Caco-2 (cell line): ENCODE measurements around the gene TAS1R2. TPM values are rescaled to one million over a fixed set of nuclear protein-coding genes. Genes with fewer than 3 reads are reported as not detected.
A peak's percentile ranks its signal among the peaks of the same experiment; 100 is the strongest.

Source experiments
- BruUV-seq: library from RNA; stranded (reverse); fragments of 400-500 nt; replicated peaks from 2 replicates; lab custom pipeline; 2021; lab: Mats Ljungman, UMichigan
- CTCF ChIA-PET: fragments of 300-600 bp; sonication (Branson Sonifier 250); formaldehyde crosslinking; loops from one replicate; lab custom pipeline; 2022; ENCODE audit warnings: antibody characterized with exemption; lab: Charles Lee
- POLR2A ChIA-PET: fragments of 300-600 bp; sonication (Branson Sonifier 250); formaldehyde crosslinking; loops from one replicate; lab custom pipeline; 2022; ENCODE audit warnings: antibody characterized with exemption; lab: Charles Lee
- DNase-seq, 2 experiments: peaks; one replicate each; pipeline versions ENCODE4 v3.0.0 to v3.0.0-alpha.2; 2020 to 2022
- H3K27me3 ChIP-seq: replicated peaks from 2 replicates; pipeline ENCODE4 v1.6.0; 2011; ENCODE audit warnings: low read length; ENCODE audit not compliant: control insufficient read depth, insufficient read depth
- H3K36me3 ChIP-seq: 2 replicates; pipeline ENCODE4 v1.5.1; 2011; ENCODE audit warnings: low read length; ENCODE audit not compliant: control insufficient read depth, insufficient read depth
- H3K4me1 ChIP-seq: fragments of 250-450 bp; sonication (Bioruptor Pico); 2 replicates; pipeline ENCODE4 v1.5.1; 2020; ENCODE audit warnings: mild to moderate bottlenecking
- H3K4me3 ChIP-seq: 2 replicates; pipeline ENCODE4 v1.5.1; 2011; ENCODE audit warnings: low read depth, mild to moderate bottlenecking, control low read depth, low read length
- H3K9me3 ChIP-seq: fragments of 250-450 bp; sonication (Bioruptor Pico); 2 replicates; pipeline ENCODE4 v1.5.1; 2020; ENCODE audit warnings: mild to moderate bottlenecking, moderate library complexity
- H3K27ac Mint-ChIP-seq: one replicate; pipeline ENCODE4 v1.8.0; 2022; ENCODE audit warnings: mixed read lengths; ENCODE audit not compliant: unreplicated experiment
- H3K27me3 Mint-ChIP-seq: one replicate; pipeline ENCODE4 v1.8.0; 2022; ENCODE audit warnings: mixed read lengths; ENCODE audit not compliant: insufficient read depth, unreplicated experiment
- H3K36me3 Mint-ChIP-seq: one replicate; pipeline ENCODE4 v1.8.0; 2022; ENCODE audit warnings: mild to moderate bottlenecking, mixed read lengths; ENCODE audit not compliant: insufficient read depth, unreplicated experiment
- H3K4me1 Mint-ChIP-seq: one replicate; pipeline ENCODE4 v1.8.0; 2022; ENCODE audit warnings: low read depth, mixed read lengths; ENCODE audit not compliant: unreplicated experiment
- H3K4me3 Mint-ChIP-seq: one replicate; pipeline ENCODE4 v1.8.0; 2022; ENCODE audit warnings: mild to moderate bottlenecking, moderate library complexity, mixed read lengths; ENCODE audit not compliant: unreplicated experiment
- H3K9me3 Mint-ChIP-seq: one replicate; pipeline ENCODE4 v1.8.0; 2022; ENCODE audit warnings: mixed read lengths; ENCODE audit not compliant: unreplicated experiment
- intact Hi-C: fragments of 100-400 bp; cut with micrococcal nuclease; formaldehyde crosslinking; loops from one replicate; pipeline ENCODE4 v1.10.0; 2022; ENCODE audit not compliant: unreplicated experiment
- total RNA-seq: library from RNA; stranded (reverse); gene quantifications from 2 replicates; pipeline ENCODE4 v1.2.3, GENCODE V29; 2022
- TF ChIP-seq, protein P1 (sequence below), 2 experiments: fragments of 200-600 bp in 1 of 2; IDR thresholded peaks; 1 replicate in 1 of 2; 2 replicates in 1 of 2; pipeline versions ENCODE4 v1.5.1 to v1.8.0; 2011 to 2022; ENCODE audit warnings: antibody characterized with exemption in 1 of 2, control low read depth in 1 of 2, inconsistent platforms in 1 of 2, low read depth in 1 of 2, low read length in 1 of 2, mild to moderate bottlenecking in 1 of 2, moderate library complexity in 1 of 2; ENCODE audit not compliant: insufficient read depth in 1 of 2, severe bottlenecking in 1 of 2, unreplicated experiment in 1 of 2

TAS1R2 gene
- total RNA-seq, 1 experiment from 2014 or later = not detected

GRCh38 chr1:18885311-18886002 lies 26.0 kb upstream of the TAS1R2 start:
- H3K27me3 Mint-ChIP-seq = no peaks in the 10 kb centered on the region
- intact Hi-C loops = loop anchor here (2.0 kb wide), 1 partner anchor 17 kb away; the partner anchor contains the start of gene ALDH4A1
- no peak overlapping the region for H3K4me3 Mint-ChIP-seq
- Histone ChIP-seq H3K9me3 (no peaks in the 10 kb centered on the region), H3K36me3 (no peaks in the 10 kb centered on the region), H3K4me3 (no peak overlapping the region), H3K27me3 (no peaks in the 10 kb centered on the region), H3K4me1 (no peaks in the 10 kb centered on the region)
- no peaks in the 10 kb centered on the region for H3K9me3 Mint-ChIP-seq
- no peaks in the 10 kb centered on the region for H3K4me1 Mint-ChIP-seq
- BruUV-seq = no TSS peak
- ChIA-PET CTCF (interaction anchor here (1.6 to 1.8 kb wide), 2 partner anchors 10 to 17 kb away, joined by 10 to 11 read pairs; partner anchors contain the start of gene ALDH4A1), POLR2A (no interaction called here)
- H3K36me3 Mint-ChIP-seq = no peaks in the 10 kb centered on the region
- DNase-seq = no peak
- TF ChIP-seq, protein P1, sequence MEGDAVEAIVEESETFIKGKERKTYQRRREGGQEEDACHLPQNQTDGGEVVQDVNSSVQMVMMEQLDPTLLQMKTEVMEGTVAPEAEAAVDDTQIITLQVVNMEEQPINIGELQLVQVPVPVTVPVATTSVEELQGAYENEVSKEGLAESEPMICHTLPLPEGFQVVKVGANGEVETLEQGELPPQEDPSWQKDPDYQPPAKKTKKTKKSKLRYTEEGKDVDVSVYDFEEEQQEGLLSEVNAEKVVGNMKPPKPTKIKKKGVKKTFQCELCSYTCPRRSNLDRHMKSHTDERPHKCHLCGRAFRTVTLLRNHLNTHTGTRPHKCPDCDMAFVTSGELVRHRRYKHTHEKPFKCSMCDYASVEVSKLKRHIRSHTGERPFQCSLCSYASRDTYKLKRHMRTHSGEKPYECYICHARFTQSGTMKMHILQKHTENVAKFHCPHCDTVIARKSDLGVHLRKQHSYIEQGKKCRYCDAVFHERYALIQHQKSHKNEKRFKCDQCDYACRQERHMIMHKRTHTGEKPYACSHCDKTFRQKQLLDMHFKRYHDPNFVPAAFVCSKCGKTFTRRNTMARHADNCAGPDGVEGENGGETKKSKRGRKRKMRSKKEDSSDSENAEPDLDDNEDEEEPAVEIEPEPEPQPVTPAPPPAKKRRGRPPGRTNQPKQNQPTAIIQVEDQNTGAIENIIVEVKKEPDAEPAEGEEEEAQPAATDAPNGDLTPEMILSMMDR (IDR thresholded peaks at IDR 0.05; ENCODE audit: insufficient read depth in 1 of 2, low read depth in 1 of 2, low read length in 1 of 2, severe bottlenecking in 1 of 2, unreplicated experiment in 1 of 2) = no peak
- H3K27ac Mint-ChIP-seq = no peak overlapping the region

- DNase-seq = no peak
- Histone ChIP-seq H3K9me3 (no peaks in the 10 kb centered on the region), H3K36me3 (no peaks in the 10 kb centered on the region), H3K4me1 (no peaks in the 10 kb centered on the region), H3K4me3 (no peak overlapping the region), H3K27me3 (no peaks in the 10 kb centered on the region)
- no TSS peak for BruUV-seq
- Mint-ChIP-seq H3K36me3 (no peaks in the 10 kb centered on the region), H3K4me3 (no peak overlapping the region), H3K27ac (no peak overlapping the region), H3K9me3 (no peaks in the 10 kb centered on the region), H3K27me3 (no peaks in the 10 kb centered on the region), H3K4me1 (no peaks in the 10 kb centered on the region)
- TF ChIP-seq, protein P1 (IDR thresholded peaks at IDR 0.05; ENCODE audit: insufficient read depth in 1 of 2, low read depth in 1 of 2, low read length in 1 of 2, severe bottlenecking in 1 of 2, unreplicated experiment in 1 of 2) = no peak
- ChIA-PET CTCF (interaction anchor here (1.0 to 1.8 kb wide), 9 partner anchors 9 to 287 kb away, joined by 3 to 11 read pairs (median 6); partner anchors contain the start of gene ALDH4A1), POLR2A (no interaction called here)
- intact Hi-C loops = loop anchor here (2.0 kb wide), 1 partner anchor 18 kb away; the partner anchor contains the start of gene ALDH4A1
Measured at GRCh38 chr1:18884727-18885126, 25.3 kb upstream of the TAS1R2 start.

GRCh38 chr1:18884419-18884717 lies 24.9 kb upstream of the TAS1R2 start:
- Mint-ChIP-seq H3K4me3 (no peak overlapping the region), H3K27me3 (no peaks in the 10 kb centered on the region), H3K9me3 (no peaks in the 10 kb centered on the region), H3K4me1 (no peaks in the 10 kb centered on the region), H3K36me3 (no peaks in the 10 kb centered on the region), H3K27ac (no peak overlapping the region)
- ChIA-PET CTCF (interaction anchor here (0.7 to 1.8 kb wide), 11 partner anchors 9 to 287 kb away, joined by 3 to 11 read pairs (median 5); partner anchors contain the start of gene ALDH4A1), POLR2A (no interaction called here)
- H3K4me1 ChIP-seq = no peaks in the 10 kb centered on the region
- no peaks in the 10 kb centered on the region for H3K27me3 ChIP-seq
- H3K4me3 ChIP-seq = no peak overlapping the region
- BruUV-seq = no TSS peak
- no peak for DNase-seq
- H3K9me3 ChIP-seq = no peaks in the 10 kb centered on the region
- TF ChIP-seq, protein P1 (IDR thresholded peaks at IDR 0.05; ENCODE audit: insufficient read depth in 1 of 2, low read depth in 1 of 2, low read length in 1 of 2, severe bottlenecking in 1 of 2, unreplicated experiment in 1 of 2) = peak in 1 of 2 experiments; percentile 8
- intact Hi-C loops = loop anchor here (2.0 kb wide), 1 partner anchor 18 kb away; the partner anchor contains the start of gene ALDH4A1
- no peaks in the 10 kb centered on the region for H3K36me3 ChIP-seq
